ENCODE results near the gene MAT2B. TPM values are rescaled to one million over a fixed set of nuclear protein-coding genes. Genes with fewer than 3 reads are reported as not detected.

Gene MAT2B
- total RNA-seq, 1 experiment from 2014 or later = 72.5 TPM

GRCh38 chr5:163506726-163507125 lies 1.3 kb downstream of the MAT2B start:
- peaks cover 8% of the 10 kb centered on the region for H4K20me1 ChIP-seq (ENCODE audit: insufficient read depth, low read depth, low read length)
- no peaks in the 10 kb centered on the region for H3K27me3 ChIP-seq (ENCODE audit: low read length)
- H3K4me2 ChIP-seq (ENCODE audit: low read depth, low read length, poor library complexity, severe bottlenecking) = peak overlapping the region; percentile 86
- no peaks in the 10 kb centered on the region for H3K9me2 ChIP-seq (replicated peaks; ENCODE audit: insufficient read depth, low read length)
- peaks cover 4% of the 10 kb centered on the region; the same call in 1 of the 2 replicates for H3K36me3 ChIP-seq (ENCODE audit: insufficient read depth, low read length)
- H2AFZ ChIP-seq (ENCODE audit: low read length) = no peak overlapping the region
- DNase-seq = no peak
- peak overlapping the region; percentile 83 for H3K4me3 ChIP-seq (ENCODE audit: low read length)
- peaks cover 54% of the 10 kb centered on the region for H3K4me1 ChIP-seq (ENCODE audit: low read length)
- H3K79me2 ChIP-seq (ENCODE audit: low read length) = peaks cover 74% of the 10 kb centered on the region
- H3K9ac ChIP-seq (ENCODE audit: low read length) = peak overlapping the region; percentile 81
- no peak overlapping the region for H3K27ac ChIP-seq (ENCODE audit: low read length)
- H3K9me3 ChIP-seq (ENCODE audit: low read length) = no peaks in the 10 kb centered on the region

GRCh38 chr5:163508753-163509152 lies 3.3 kb downstream of the MAT2B start:
- Histone ChIP-seq H3K27me3 (ENCODE audit: low read length) (no peaks in the 10 kb centered on the region), H3K4me2 (ENCODE audit: low read depth, low read length, poor library complexity, severe bottlenecking) (peak overlapping the region; percentile 86), H2AFZ (ENCODE audit: low read length) (no peak overlapping the region), H3K79me2 (ENCODE audit: low read length) (peaks cover 84% of the 10 kb centered on the region), H3K4me1 (ENCODE audit: low read length) (peaks cover 40% of the 10 kb centered on the region), H3K9ac (ENCODE audit: low read length) (0 out of 2 replicates have a peak overlapping the region, but pooled peaks have one; percentile 2), H3K36me3 (ENCODE audit: insufficient read depth, low read length) (peaks cover 22% of the 10 kb centered on the region), H3K9me2 (replicated peaks; ENCODE audit: insufficient read depth, low read length) (no peaks in the 10 kb centered on the region), H3K4me3 (ENCODE audit: low read length) (no peak overlapping the region), H3K9me3 (ENCODE audit: low read length) (no peaks in the 10 kb centered on the region), H4K20me1 (ENCODE audit: insufficient read depth, low read depth, low read length) (peaks cover 8% of the 10 kb centered on the region), H3K27ac (ENCODE audit: low read length) (no peak overlapping the region)
- DNase-seq = no peak

- peak overlapping the region; percentile 86 for H3K4me2 ChIP-seq (ENCODE audit: low read depth, low read length, poor library complexity, severe bottlenecking)
- no peaks in the 10 kb centered on the region for H3K27me3 ChIP-seq (ENCODE audit: low read length)
- peaks cover 27% of the 10 kb centered on the region for H3K36me3 ChIP-seq (ENCODE audit: insufficient read depth, low read length)
- H2AFZ ChIP-seq (ENCODE audit: low read length) = no peak overlapping the region
- no peak overlapping the region for H3K9ac ChIP-seq (ENCODE audit: low read length)
- no peak overlapping the region for H3K4me3 ChIP-seq (ENCODE audit: low read length)
- H3K27ac ChIP-seq (ENCODE audit: low read length) = no peak overlapping the region
- H3K4me1 ChIP-seq (ENCODE audit: low read length) = peaks cover 33% of the 10 kb centered on the region
- H3K9me3 ChIP-seq (ENCODE audit: low read length) = no peaks in the 10 kb centered on the region
- no peaks in the 10 kb centered on the region for H3K9me2 ChIP-seq (replicated peaks; ENCODE audit: insufficient read depth, low read length)
- H4K20me1 ChIP-seq (ENCODE audit: insufficient read depth, low read depth, low read length) = peaks cover 8% of the 10 kb centered on the region
- DNase-seq = no peak
- H3K79me2 ChIP-seq (ENCODE audit: low read length) = peaks cover 77% of the 10 kb centered on the region
These were observed 4.0 kb downstream of the MAT2B start for GRCh38 chr5:163509291-163509951.

GRCh38 chr5:163512526-163512925 lies 7.1 kb downstream of the MAT2B start:
- H3K36me3 ChIP-seq (ENCODE audit: insufficient read depth, low read length) = peaks cover 53% of the 10 kb centered on the region

GRCh38 chr5:163525096-163525495 lies 19.7 kb downstream of the MAT2B start:
- no peak overlapping the region for H3K4me2 ChIP-seq (ENCODE audit: low read depth, low read length, poor library complexity, severe bottlenecking)
- H3K9me2 ChIP-seq (replicated peaks; ENCODE audit: insufficient read depth, low read length) = no peaks in the 10 kb centered on the region
- no peaks in the 10 kb centered on the region for H3K27me3 ChIP-seq (ENCODE audit: low read length)
- DNase-seq = no peak
- H4K20me1 ChIP-seq (ENCODE audit: insufficient read depth, low read depth, low read length) = no peaks in the 10 kb centered on the region
- H3K9me3 ChIP-seq (ENCODE audit: low read length) = no peaks in the 10 kb centered on the region
- no peak overlapping the region for H3K9ac ChIP-seq (ENCODE audit: low read length)
- H3K4me1 ChIP-seq (ENCODE audit: low read length) = no peaks in the 10 kb centered on the region
- H3K79me2 ChIP-seq (ENCODE audit: low read length) = no peaks in the 10 kb centered on the region
- H3K36me3 ChIP-seq (ENCODE audit: insufficient read depth, low read length) = peaks cover 4% of the 10 kb centered on the region; the same call in 1 of the 2 replicates
- no peak overlapping the region for H3K4me3 ChIP-seq (ENCODE audit: low read length)
- H3K27ac ChIP-seq (ENCODE audit: low read length) = no peak overlapping the region
- H2AFZ ChIP-seq (ENCODE audit: low read length) = no peak overlapping the region

More at GRCh38 chr5:163512526-163512925, 7.1 kb downstream of the MAT2B start:
- Histone ChIP-seq H3K9ac (ENCODE audit: low read length) (no peak overlapping the region), H3K4me2 (ENCODE audit: low read depth, low read length, poor library complexity, severe bottlenecking) (no peak overlapping the region), H2AFZ (ENCODE audit: low read length) (no peak overlapping the region), H3K9me2 (replicated peaks; ENCODE audit: insufficient read depth, low read length) (no peaks in the 10 kb centered on the region), H3K27me3 (ENCODE audit: low read length) (no peaks in the 10 kb centered on the region), H3K79me2 (ENCODE audit: low read length) (peaks cover 65% of the 10 kb centered on the region), H3K27ac (ENCODE audit: low read length) (no peak overlapping the region), H3K4me3 (ENCODE audit: low read length) (no peak overlapping the region), H4K20me1 (ENCODE audit: insufficient read depth, low read depth, low read length) (no peaks in the 10 kb centered on the region; the same call in 1 of the 2 replicates), H3K9me3 (ENCODE audit: low read length) (no peaks in the 10 kb centered on the region), H3K4me1 (ENCODE audit: low read length) (peaks cover 18% of the 10 kb centered on the region)
- DNase-seq = no peak

GRCh38 chr5:163529698-163530097 lies 24.3 kb downstream of the MAT2B start:
- H3K4me3 ChIP-seq (ENCODE audit: low read length) = no peak overlapping the region
- H3K4me1 ChIP-seq (ENCODE audit: low read length) = peaks cover 20% of the 10 kb centered on the region
- no peak overlapping the region for H3K9ac ChIP-seq (ENCODE audit: low read length)
- no peaks in the 10 kb centered on the region for H3K9me2 ChIP-seq (replicated peaks; ENCODE audit: insufficient read depth, low read length)
- H4K20me1 ChIP-seq (ENCODE audit: insufficient read depth, low read depth, low read length) = no peaks in the 10 kb centered on the region
- no peaks in the 10 kb centered on the region for H3K27me3 ChIP-seq (ENCODE audit: low read length)
- no peaks in the 10 kb centered on the region for H3K9me3 ChIP-seq (ENCODE audit: low read length)
- no peak for DNase-seq
- H2AFZ ChIP-seq (ENCODE audit: low read length) = no peak overlapping the region
- no peak overlapping the region for H3K27ac ChIP-seq (ENCODE audit: low read length)
- H3K79me2 ChIP-seq (ENCODE audit: low read length) = no peaks in the 10 kb centered on the region
- H3K4me2 ChIP-seq (ENCODE audit: low read depth, low read length, poor library complexity, severe bottlenecking) = no peak overlapping the region
- H3K36me3 ChIP-seq (ENCODE audit: insufficient read depth, low read length) = no peaks in the 10 kb centered on the region

GRCh38 chr5:163531272-163531671 lies 25.9 kb downstream of the MAT2B start:
- no peak overlapping the region for H2AFZ ChIP-seq (ENCODE audit: low read length)
- H3K36me3 ChIP-seq (ENCODE audit: insufficient read depth, low read length) = no peaks in the 10 kb centered on the region
- H3K27me3 ChIP-seq (ENCODE audit: low read length) = no peaks in the 10 kb centered on the region
- H3K9ac ChIP-seq (ENCODE audit: low read length) = no peak overlapping the region
- no peaks in the 10 kb centered on the region for H3K79me2 ChIP-seq (ENCODE audit: low read length)
- no peak overlapping the region for H3K4me3 ChIP-seq (ENCODE audit: low read length)
- H3K4me1 ChIP-seq (ENCODE audit: low read length) = peaks cover 30% of the 10 kb centered on the region
- H3K4me2 ChIP-seq (ENCODE audit: low read depth, low read length, poor library complexity, severe bottlenecking) = no peak overlapping the region
- H3K27ac ChIP-seq (ENCODE audit: low read length) = no peak overlapping the region
- H3K9me3 ChIP-seq (ENCODE audit: low read length) = no peaks in the 10 kb centered on the region
- DNase-seq = no peak
- H3K9me2 ChIP-seq (replicated peaks; ENCODE audit: insufficient read depth, low read length) = no peaks in the 10 kb centered on the region
- H4K20me1 ChIP-seq (ENCODE audit: insufficient read depth, low read depth, low read length) = no peaks in the 10 kb centered on the region

- no peak overlapping the region for H2AFZ ChIP-seq (ENCODE audit: low read length)
- no peaks in the 10 kb centered on the region for H4K20me1 ChIP-seq (ENCODE audit: insufficient read depth, low read depth, low read length)
- no peaks in the 10 kb centered on the region for H3K79me2 ChIP-seq (ENCODE audit: low read length)
- H3K4me3 ChIP-seq (ENCODE audit: low read length) = no peak overlapping the region
- peak overlapping the region; percentile 8 for H3K4me2 ChIP-seq (ENCODE audit: low read depth, low read length, poor library complexity, severe bottlenecking)
- peaks cover 30% of the 10 kb centered on the region for H3K4me1 ChIP-seq (ENCODE audit: low read length)
- DNase-seq = no peak
- H3K9me2 ChIP-seq (replicated peaks; ENCODE audit: insufficient read depth, low read length) = no peaks in the 10 kb centered on the region
- H3K9me3 ChIP-seq (ENCODE audit: low read length) = no peaks in the 10 kb centered on the region
- H3K27me3 ChIP-seq (ENCODE audit: low read length) = no peaks in the 10 kb centered on the region
- H3K27ac ChIP-seq (ENCODE audit: low read length) = no peak overlapping the region
- no peaks in the 10 kb centered on the region for H3K36me3 ChIP-seq (ENCODE audit: insufficient read depth, low read length)
- H3K9ac ChIP-seq (ENCODE audit: low read length) = no peak overlapping the region
These were observed 27.0 kb downstream of the MAT2B start for GRCh38 chr5:163532171-163533084.

Data from Karpas-422 (cell line).